Stomach (tissue), 9 donors: ENCODE results near the gene SH3D21. TPM values are rescaled to one million over a fixed set of nuclear protein-coding genes. Genes with fewer than 3 reads are reported as not detected.

Source experiments
- DNase-seq, 2 donors: peaks; one replicate each; pipeline versions ENCODE4 v3.0.0 to v3.0.0-alpha.2; 2013 to 2019
- H3K27ac ChIP-seq, 5 donors: fragments of 200-600 bp in 4 of 5; sonication (generic) in 4 of 5; one replicate each; pipeline ENCODE4 v1.5.1; 2013 to 2019; ENCODE audit warnings: mild to moderate bottlenecking in 1 of 5, moderate library complexity in 1 of 5
- H3K27me3 ChIP-seq, 3 donors: fragments of 200-600 bp; sonication (generic); one replicate each; pipeline ENCODE4 v1.5.1; 2017 to 2019; ENCODE audit warnings: mixed run types in 1 of 3
- H3K36me3 ChIP-seq, 4 donors: fragments of 200-600 bp; sonication (generic); 1 replicate in 3 of 4; 2 replicates in 1 of 4; pipeline ENCODE4 v1.5.1; 2016 to 2019
- H3K4me1 ChIP-seq, 4 donors: fragments of 200-600 bp; sonication (generic); one replicate each; pipeline ENCODE4 v1.5.1; 2016 to 2019
- H3K4me3 ChIP-seq, 4 donors: fragments of 200-600 bp; sonication (generic) in 3 of 4; one replicate each; pipeline ENCODE4 v1.5.1; 2016 to 2019; ENCODE audit warnings: mild to moderate bottlenecking in 1 of 4
- H3K9me3 ChIP-seq, 4 donors: fragments of 200-600 bp; sonication (generic); one replicate each; pipeline ENCODE4 v1.5.1; 2016 to 2019
- EP300 ChIP-seq: sonication (generic); formaldehyde crosslinking; IDR thresholded peaks from one replicate; pipeline ENCODE4 v1.6.1; 2017; ENCODE audit warnings: antibody characterized with exemption
- POLR2A ChIP-seq, 4 donors: fragments of 450-650 bp; IDR thresholded peaks; one replicate each; pipeline ENCODE4 v1.6.1; 2016; ENCODE audit warnings: antibody characterized with exemption in 4 of 4, control low read depth in 2 of 4, mild to moderate bottlenecking in 1 of 4, moderate library complexity in 1 of 4
- POLR2AphosphoS5 ChIP-seq, 3 donors: sonication (generic); formaldehyde crosslinking; IDR thresholded peaks; one replicate each; pipeline ENCODE4 v1.6.1; 2016; ENCODE audit warnings: antibody characterized with exemption in 3 of 3
- WGBS, 5 donors: extraction: QIAGEN DNeasy Blood & Tissue Kit in 3 of 5; methylation state at CpG; one replicate each; pipeline versions ENCODE4 v1.1.5 to v1.1.7; 2013 to 2018; 5-methylcytosine and 5-hydroxymethylcytosine counted together
- intact Hi-C: fragments of 100-400 bp; cut with DNase I; formaldehyde crosslinking; loops from one replicate; pipeline ENCODE4 v1.15.1; 2023; ENCODE audit warnings: low total_unique reads
- polyA plus RNA-seq, 3 donors: library from polyadenylated mRNA; stranded (reverse); fragments of 200-250 nt; gene quantifications; one replicate each; pipeline ENCODE4 v1.2.3, GENCODE V29; 2013
- total RNA-seq, 5 donors: library from RNA; depleted of rRNA; stranded (reverse); fragments of >200 nt; gene quantifications; one replicate each; pipeline versions ENCODE4 v1.1.0 to v1.2.3, GENCODE V29; 2014 to 2016
- TF ChIP-seq, protein P1 (sequence below), 7 experiments: fragments of 450-650 bp in 4 of 7; fragments of 200-600 bp in 3 of 7; sonication (generic) in 3 of 7; IDR thresholded peaks; one replicate each; pipeline ENCODE4 v1.5.1; 2016 to 2019; ENCODE audit warnings: antibody characterized with exemption in 7 of 7, control low read depth in 2 of 7, mild to moderate bottlenecking in 1 of 7
- donor health status: healthy with polysubstance abuse.
- donor health status: Bipolar disorder and iron deficiency.
- donor health status: healthy.

Gene SH3D21
- total and polyA plus RNA-seq, 8 donors = 0.76 to 120 (median 3.5) TPM; not detected in 1

DNA sequence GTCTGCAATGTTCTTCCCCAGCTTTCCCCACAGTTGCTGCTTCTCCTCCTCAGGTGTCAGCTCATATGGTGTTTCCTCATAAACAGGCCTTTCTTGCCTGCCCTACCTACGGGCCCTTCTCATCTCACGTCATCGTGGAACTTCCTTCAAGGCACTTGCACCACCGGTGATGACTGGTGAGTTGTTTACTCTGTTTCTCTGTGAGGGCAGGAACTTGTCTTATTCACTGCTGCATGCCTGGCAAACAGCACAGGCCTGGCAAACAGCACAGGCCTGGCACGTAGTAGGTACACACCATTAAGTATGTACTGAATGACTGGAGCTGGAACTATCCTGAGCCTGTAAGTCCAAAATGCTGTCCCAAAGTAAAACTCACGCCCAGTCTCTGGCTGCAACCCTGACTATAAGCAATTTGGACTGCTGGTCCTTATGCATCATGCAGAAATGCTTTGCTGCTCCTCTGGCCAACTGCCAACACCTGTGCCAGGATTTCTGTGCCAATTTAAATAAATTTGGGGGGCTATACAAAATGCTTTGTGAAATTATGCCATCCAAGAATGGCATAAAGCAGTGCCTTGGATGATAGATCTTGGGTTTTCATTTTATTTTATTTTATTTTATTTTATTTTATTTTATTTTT is 53.9 kb downstream of the SH3D21 start:
- peak in 1 of 2 donors; percentile 44 for DNase-seq
- Histone ChIP-seq H3K27me3 (no peaks in the 10 kb centered on the region), H3K4me1 (peaks cover 0 to 13% (median 6%) of the 10 kb centered on the region in 4 donors), H3K36me3 (peaks cover 37 to 88% (median 78%) of the 10 kb centered on the region in 4 donors), H3K4me3 (no peak overlapping the region), H3K9me3 (no peaks in the 10 kb centered on the region), H3K27ac (peak overlapping the region in 2 of 5 donors; percentile 49 to 50)
- TF ChIP-seq, protein P1, sequence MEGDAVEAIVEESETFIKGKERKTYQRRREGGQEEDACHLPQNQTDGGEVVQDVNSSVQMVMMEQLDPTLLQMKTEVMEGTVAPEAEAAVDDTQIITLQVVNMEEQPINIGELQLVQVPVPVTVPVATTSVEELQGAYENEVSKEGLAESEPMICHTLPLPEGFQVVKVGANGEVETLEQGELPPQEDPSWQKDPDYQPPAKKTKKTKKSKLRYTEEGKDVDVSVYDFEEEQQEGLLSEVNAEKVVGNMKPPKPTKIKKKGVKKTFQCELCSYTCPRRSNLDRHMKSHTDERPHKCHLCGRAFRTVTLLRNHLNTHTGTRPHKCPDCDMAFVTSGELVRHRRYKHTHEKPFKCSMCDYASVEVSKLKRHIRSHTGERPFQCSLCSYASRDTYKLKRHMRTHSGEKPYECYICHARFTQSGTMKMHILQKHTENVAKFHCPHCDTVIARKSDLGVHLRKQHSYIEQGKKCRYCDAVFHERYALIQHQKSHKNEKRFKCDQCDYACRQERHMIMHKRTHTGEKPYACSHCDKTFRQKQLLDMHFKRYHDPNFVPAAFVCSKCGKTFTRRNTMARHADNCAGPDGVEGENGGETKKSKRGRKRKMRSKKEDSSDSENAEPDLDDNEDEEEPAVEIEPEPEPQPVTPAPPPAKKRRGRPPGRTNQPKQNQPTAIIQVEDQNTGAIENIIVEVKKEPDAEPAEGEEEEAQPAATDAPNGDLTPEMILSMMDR (IDR thresholded peaks at IDR 0.05) = no peak
- no peak for TF ChIP-seq EP300
- no peak for TF ChIP-seq POLR2A (IDR thresholded peaks at IDR 0.05)
- peak in 1 of 3 donors; percentile 30 for TF ChIP-seq POLR2AphosphoS5 (IDR thresholded peaks at IDR 0.05)
- intact Hi-C loops = no loop called here
- WGBS, 5 donors = 56 to 76% (median 71%) methylated on average over 6 of the region's 6 CpGs

DNA sequence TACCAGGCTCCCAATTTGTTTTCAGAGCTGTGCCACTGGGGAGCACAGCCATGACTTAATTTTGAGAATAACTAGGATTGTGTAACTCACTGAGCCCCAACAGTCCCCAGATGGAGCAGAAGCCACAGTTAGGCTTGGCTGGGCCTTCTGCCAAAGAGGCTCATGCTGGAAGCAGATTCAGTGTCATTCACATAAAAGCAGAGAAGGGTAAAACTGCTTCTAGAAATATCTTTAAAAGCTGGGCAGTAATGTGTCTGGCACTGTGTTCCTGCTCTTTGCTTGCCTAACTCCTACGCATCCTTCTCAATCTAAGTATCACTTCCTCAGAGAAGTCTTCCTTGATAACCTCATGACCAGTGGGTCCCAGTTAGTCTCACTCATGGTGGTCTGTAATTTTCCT is 59.2 kb downstream of the SH3D21 start:
- no peaks in the 10 kb centered on the region for H3K9me3 ChIP-seq
- no peak overlapping the region for H3K4me3 ChIP-seq
- peaks cover 17 to 52% (median 39%) of the 10 kb centered on the region in 4 donors for H3K36me3 ChIP-seq
- peak overlapping the region in 3 of 5 donors; percentile 46 to 75 (median 75) for H3K27ac ChIP-seq
- H3K27me3 ChIP-seq = no peaks in the 10 kb centered on the region
- DNase-seq = peak in 1 of 2 donors; percentile 42
- intact Hi-C loops = no loop called here
- TF ChIP-seq POLR2AphosphoS5 (IDR thresholded peaks at IDR 0.05) = no peak
- no peak for TF ChIP-seq EP300
- TF ChIP-seq POLR2A (IDR thresholded peaks at IDR 0.05) = no peak
- TF ChIP-seq, protein P1 (IDR thresholded peaks at IDR 0.05) = no peak
- peaks cover 11 to 49% (median 41%) of the 10 kb centered on the region in 4 donors for H3K4me1 ChIP-seq
- WGBS, 5 donors = 50 to 93% (median 78%) methylated on average over 1 of the region's 1 CpG

DNA sequence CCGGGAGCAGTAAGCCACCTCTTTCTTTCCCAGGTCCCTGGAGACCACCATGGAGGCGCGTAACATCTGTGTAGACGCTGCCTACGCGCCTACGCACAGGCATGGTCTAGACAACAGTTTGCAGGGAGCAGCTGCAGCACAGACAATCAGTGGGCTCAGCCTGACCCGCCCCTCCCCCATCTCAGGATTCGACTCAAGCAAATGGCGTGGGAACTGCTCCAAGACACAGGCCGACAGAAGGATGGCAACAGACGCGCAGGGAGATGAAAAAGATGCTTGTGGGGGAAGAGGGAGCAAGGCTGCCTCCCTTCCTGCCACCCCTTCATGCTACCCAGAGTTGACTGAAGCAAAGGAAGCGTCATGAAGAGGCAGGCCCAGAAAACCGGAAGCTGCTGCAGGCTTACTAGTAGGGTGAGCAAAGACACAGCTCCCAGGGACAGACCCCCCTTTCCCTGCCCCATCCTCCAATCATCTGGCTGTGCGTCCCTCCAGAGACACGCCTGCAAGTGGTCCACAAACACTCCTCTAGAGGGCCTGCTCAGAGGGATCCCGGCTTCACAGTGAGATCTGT is 60.0 kb downstream of the SH3D21 start:
- Histone ChIP-seq H3K27ac (peak overlapping the region in 4 of 5 donors; percentile 46 to 75 (median 61)), H3K4me3 (no peak overlapping the region), H3K4me1 (peaks cover 11 to 54% (median 43%) of the 10 kb centered on the region in 4 donors), H3K9me3 (no peaks in the 10 kb centered on the region), H3K27me3 (no peaks in the 10 kb centered on the region), H3K36me3 (peaks cover 17 to 45% (median 34%) of the 10 kb centered on the region in 4 donors)
- 55 to 78% (median 65%) methylated on average over 18 of the region's 18 CpGs for WGBS, 5 donors
- DNase-seq = peak in 1 of 2 donors; percentile 90
- intact Hi-C loops = no loop called here
- TF ChIP-seq EP300 (no peak), POLR2AphosphoS5 (IDR thresholded peaks at IDR 0.05) (no peak), POLR2A (IDR thresholded peaks at IDR 0.05) (no peak)
- TF ChIP-seq, protein P1 (IDR thresholded peaks at IDR 0.05) = no peak

DNA sequence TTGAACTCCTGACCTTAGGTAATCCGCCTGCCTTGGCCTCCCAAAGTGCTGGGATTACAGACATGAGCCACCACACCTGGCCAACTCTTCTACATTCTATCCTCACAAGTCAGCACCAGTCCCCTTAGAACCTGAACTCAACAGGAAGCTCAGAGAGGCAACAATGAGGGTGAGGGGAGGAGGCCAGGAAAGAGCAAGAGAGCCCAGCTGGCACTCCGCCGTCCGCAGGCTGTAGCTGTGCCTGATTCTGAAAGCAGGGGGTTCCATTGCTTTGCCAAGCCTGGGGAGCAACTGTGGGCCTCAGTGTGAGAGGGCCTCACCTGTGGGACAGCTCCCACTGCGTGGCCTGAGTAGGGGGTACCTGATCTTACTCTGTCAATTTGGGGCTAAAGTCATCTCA is 60.9 kb downstream of the SH3D21 start:
- H3K27ac ChIP-seq = peak overlapping the region in 2 of 5 donors; percentile 75
- intact Hi-C loops = no loop called here
- peak in 1 of 2 donors; percentile 43 for DNase-seq
- no peak overlapping the region for H3K4me3 ChIP-seq
- H3K27me3 ChIP-seq = no peaks in the 10 kb centered on the region
- TF ChIP-seq, protein P1 (IDR thresholded peaks at IDR 0.05) = no peak
- TF ChIP-seq POLR2A (IDR thresholded peaks at IDR 0.05) (no peak), POLR2AphosphoS5 (IDR thresholded peaks at IDR 0.05) (no peak), EP300 (no peak)
- H3K36me3 ChIP-seq = peaks cover 16 to 37% (median 25%) of the 10 kb centered on the region in 4 donors
- 63 to 90% (median 83%) methylated on average over 5 of the region's 5 CpGs for WGBS, 5 donors
- H3K4me1 ChIP-seq = peaks cover 20 to 63% (median 47%) of the 10 kb centered on the region in 4 donors
- no peaks in the 10 kb centered on the region for H3K9me3 ChIP-seq
